HG02970 (cell line): ENCODE measurements around the gene C2CD2.

Experiments
- ATAC-seq: cut with Tn5 transposase; IDR thresholded peaks from one replicate; pipeline ENCODE4 v1.9.1; 2021; ENCODE audit warnings: mild to moderate bottlenecking, moderate library complexity, moderate number of reproducible peaks; ENCODE audit not compliant: unreplicated experiment, low FRiP score

Gene C2CD2

GRCh38 chr21:41975391-41976272 is 21.8 kb upstream of the C2CD2 start:
- ATAC-seq = no peak

GRCh38 chr21:41974752-41975053 is 20.9 kb upstream of the C2CD2 start:
- no peak for ATAC-seq

GRCh38 chr21:41973861-41974751 is 20.3 kb upstream of the C2CD2 start:
- no peak for ATAC-seq

- no peak for ATAC-seq
Measured at GRCh38 chr21:41973427-41973831, 19.6 kb upstream of the C2CD2 start.

- no peak for ATAC-seq
Measured at GRCh38 chr21:41972511-41973205, 18.8 kb upstream of the C2CD2 start.

GRCh38 chr21:41971891-41972290 is 18.1 kb upstream of the C2CD2 start:
- no peak for ATAC-seq

- ATAC-seq = no peak
Measured at GRCh38 chr21:41970751-41971653, 17.2 kb upstream of the C2CD2 start.

GRCh38 chr21:41970106-41970391 is 16.2 kb upstream of the C2CD2 start:
- no peak for ATAC-seq

GRCh38 chr21:41967708-41968107 is 13.9 kb upstream of the C2CD2 start:
- no peak for ATAC-seq

- ATAC-seq = no peak
Measured at GRCh38 chr21:41966872-41967621, 13.2 kb upstream of the C2CD2 start.

GRCh38 chr21:41966041-41966833 is 12.4 kb upstream of the C2CD2 start:
- no peak for ATAC-seq

- ATAC-seq = no peak
Measured at GRCh38 chr21:41965461-41966013, 11.7 kb upstream of the C2CD2 start.

- no peak for ATAC-seq
Measured at GRCh38 chr21:41965045-41965444, 11.2 kb upstream of the C2CD2 start.

GRCh38 chr21:41964171-41964570 is 10.4 kb upstream of the C2CD2 start:
- ATAC-seq = no peak

- ATAC-seq = no peak
Measured at GRCh38 chr21:41962425-41962966, 8.7 kb upstream of the C2CD2 start.

GRCh38 chr21:41961753-41962152 is 7.9 kb upstream of the C2CD2 start:
- no peak for ATAC-seq

GRCh38 chr21:41961282-41961701 is 7.5 kb upstream of the C2CD2 start:
- ATAC-seq = no peak

GRCh38 chr21:41960386-41960785 is 6.6 kb upstream of the C2CD2 start:
- no peak for ATAC-seq
